Thymus (tissue), 2 donors: ENCODE results near the gene TRPV3. TPM values are rescaled to one million over a fixed set of nuclear protein-coding genes. Genes with fewer than 3 reads are reported as not detected.

Source experiments
- polyA plus RNA-seq: library from polyadenylated mRNA; stranded (reverse); fragments of 200-250 nt; gene quantifications from one replicate; pipeline ENCODE4 v1.2.3, GENCODE V29; 2013
- total RNA-seq: library from RNA; stranded (reverse); fragments of 120-200 nt; gene quantifications from one replicate; pipeline ENCODE4 v1.2.4, GENCODE V29; 2013
- donor health status: healthy.

The TRPV3 gene
- total and polyA plus RNA-seq, 2 donors, result 0.38 to 0.98 TPM

Other genes starting within 250 kb of the TRPV3 start
- gene OR3A2, start 171.5 kb downstream of the TRPV3 start, total RNA-seq, result 0.52 TPM
- 0.07 TPM for gene OR3A2, start 171.5 kb downstream of the TRPV3 start, polyA plus RNA-seq
- gene OR1E1, start 159.4 kb downstream of the TRPV3 start, total RNA-seq, result not detected
- gene OR1E1, start 159.4 kb downstream of the TRPV3 start, polyA plus RNA-seq, result 0.02 TPM
- not detected for gene OR3A3, start 146.4 kb downstream of the TRPV3 start, total RNA-seq
- gene OR3A3, start 146.4 kb downstream of the TRPV3 start, polyA plus RNA-seq, result not detected
- not detected for gene OR1E2, start 124.0 kb downstream of the TRPV3 start, total RNA-seq
- 0.05 TPM for gene OR1E2, start 124.0 kb downstream of the TRPV3 start, polyA plus RNA-seq
- gene SPATA22, start 86.0 kb downstream of the TRPV3 start, total RNA-seq, result 0.33 TPM
- 0.46 TPM for gene SPATA22, start 86.0 kb downstream of the TRPV3 start, polyA plus RNA-seq
- 0.57 TPM for gene ASPA, start 81.8 kb downstream of the TRPV3 start, total RNA-seq
- gene ASPA, start 81.8 kb downstream of the TRPV3 start, polyA plus RNA-seq, result 0.18 TPM
- gene TRPV1, start 51.6 kb upstream of the TRPV3 start, total RNA-seq, result 1.3 TPM
- 4.9 TPM for gene TRPV1, start 51.6 kb upstream of the TRPV3 start, polyA plus RNA-seq
- gene SHPK, start 78.4 kb upstream of the TRPV3 start, total RNA-seq, result 6.8 TPM
- gene SHPK, start 78.4 kb upstream of the TRPV3 start, polyA plus RNA-seq, result 4.4 TPM
- gene CTNS, start 78.9 kb upstream of the TRPV3 start, total RNA-seq, result 7.3 TPM
- 8.8 TPM for gene CTNS, start 78.9 kb upstream of the TRPV3 start, polyA plus RNA-seq
- gene TAX1BP3, start 110.8 kb upstream of the TRPV3 start, total RNA-seq, result 115 TPM
- 73.2 TPM for gene TAX1BP3, start 110.8 kb upstream of the TRPV3 start, polyA plus RNA-seq
- gene EMC6, start 111.0 kb upstream of the TRPV3 start, total RNA-seq, result 18.3 TPM
- gene EMC6, start 111.0 kb upstream of the TRPV3 start, polyA plus RNA-seq, result 68.7 TPM
- 122 TPM for gene P2RX5, start 138.3 kb upstream of the TRPV3 start, total RNA-seq
- 108 TPM for gene P2RX5, start 138.3 kb upstream of the TRPV3 start, polyA plus RNA-seq
- gene HASPIN, start 166.1 kb upstream of the TRPV3 start, total RNA-seq, result 9.1 TPM
- 2.3 TPM for gene HASPIN, start 166.1 kb upstream of the TRPV3 start, polyA plus RNA-seq
- 129 TPM for gene ITGAE, start 243.4 kb upstream of the TRPV3 start, total RNA-seq
- gene ITGAE, start 243.4 kb upstream of the TRPV3 start, polyA plus RNA-seq, result 170 TPM